Esophagus muscularis mucosa (tissue), 4 donors: Measurements from ENCODE around the gene NKX6-1. TPM values are rescaled to one million over a fixed set of nuclear protein-coding genes. Genes with fewer than 3 reads are reported as not detected.

ENCODE experiments used
- DNase-seq: peaks from one replicate; pipeline ENCODE4 v3.0.0-alpha.2; 2017; ENCODE audit errors: extremely low spot score
- H3K27ac ChIP-seq, 4 donors: fragments of 200-600 bp; sonication (generic); replicated peaks in 1 of 4; 1 replicate in 3 of 4; 2 replicates in 1 of 4; pipeline ENCODE4 v1.5.1; 2016 to 2019; ENCODE audit warnings: mild to moderate bottlenecking in 1 of 4
- H3K27me3 ChIP-seq, 4 donors: fragments of 200-600 bp; sonication (generic); one replicate each; pipeline versions ENCODE4 v1.5.1 to v1.6.0; 2016 to 2019
- H3K36me3 ChIP-seq, 4 donors: fragments of 200-600 bp; sonication (generic); one replicate each; pipeline ENCODE4 v1.5.1; 2016 to 2019
- H3K4me1 ChIP-seq, 4 donors: fragments of 200-600 bp; sonication (generic); one replicate each; pipeline ENCODE4 v1.5.1; 2016 to 2019
- H3K4me3 ChIP-seq, 4 donors: fragments of 200-600 bp; sonication (generic); 1 replicate in 2 of 4; 2 replicates in 2 of 4; pipeline ENCODE4 v1.5.1; 2016 to 2019; ENCODE audit warnings: mild to moderate bottlenecking in 4 of 4, moderate library complexity in 1 of 4
- H3K9me3 ChIP-seq, 4 donors: fragments of 200-600 bp; sonication (generic); 1 replicate in 3 of 4; 2 replicates in 1 of 4; pipeline ENCODE4 v1.5.1; 2016 to 2019
- CTCF ChIP-seq, 3 experiments: fragments of 200-600 bp in 2 of 3; fragments of 450-650 bp in 1 of 3; sonication (generic) in 2 of 3; IDR thresholded peaks; one replicate each; pipeline ENCODE4 v1.5.1; 2017 to 2019; ENCODE audit warnings: antibody characterized with exemption in 3 of 3, mild to moderate bottlenecking in 2 of 3, moderate library complexity in 1 of 3
- EP300 ChIP-seq: sonication (generic); formaldehyde crosslinking; IDR thresholded peaks from one replicate; pipeline ENCODE4 v1.6.1; 2017; ENCODE audit warnings: antibody characterized with exemption
- POLR2A ChIP-seq: fragments of 450-650 bp; IDR thresholded peaks from one replicate; pipeline ENCODE4 v1.6.1; 2017; ENCODE audit warnings: antibody characterized with exemption, moderate library complexity, mild to moderate bottlenecking, low read depth
- POLR2AphosphoS5 ChIP-seq, 2 donors: sonication (generic); formaldehyde crosslinking; IDR thresholded peaks; one replicate each; pipeline ENCODE4 v1.6.1; 2017; ENCODE audit warnings: antibody characterized with exemption in 2 of 2
- WGBS: methylation state at CpG from one replicate; pipeline ENCODE4 v1.1.5; 2018; 5-methylcytosine and 5-hydroxymethylcytosine counted together
- intact Hi-C: fragments of 100-400 bp; cut with DNase I; formaldehyde crosslinking; loops from one replicate; pipeline ENCODE4 v1.15.1; 2023
- total RNA-seq, 4 donors: library from RNA; depleted of rRNA; stranded (reverse); fragments of >200 nt; gene quantifications; one replicate each; pipeline versions ENCODE4 v1.1.0 to v1.2.1, GENCODE V29; 2016

The NKX6-1 gene
- total RNA-seq, 4 donors from 2014 or later = 48.2 to 115 (median 75.4) TPM

GRCh38 chr4:84497504-84498202 is 1.4 kb downstream of the NKX6-1 start:
- H3K27ac ChIP-seq = peak overlapping the region; percentile 92 to 98 (median 96)
- peaks cover 34 to 50% (median 43%) of the 10 kb centered on the region in 4 donors for H3K4me1 ChIP-seq
- no peak for TF ChIP-seq POLR2AphosphoS5 (IDR thresholded peaks at IDR 0.05)
- TF ChIP-seq POLR2A = no peak
- no peak for TF ChIP-seq CTCF (IDR thresholded peaks at IDR 0.05)
- TF ChIP-seq EP300 = no peak
- peaks cover 0 to 81% (median 7%) of the 10 kb centered on the region in 4 donors for H3K27me3 ChIP-seq
- peaks cover 0 to 34% (median 13%) of the 10 kb centered on the region in 4 donors for H3K36me3 ChIP-seq
- no peak for DNase-seq
- WGBS = 2% methylated on average over 23 of the region's 73 CpGs
- H3K9me3 ChIP-seq = no peaks in the 10 kb centered on the region
- intact Hi-C loops = no loop called here
- peak overlapping the region; percentile 81 to 92 (median 87) for H3K4me3 ChIP-seq

GRCh38 chr4:84496706-84497503 is 2.2 kb downstream of the NKX6-1 start:
- WGBS = 3% methylated on average over 13 of the region's 53 CpGs
- H3K27me3 ChIP-seq = peaks cover 0 to 78% (median 7%) of the 10 kb centered on the region in 4 donors
- intact Hi-C loops = no loop called here
- no peak for DNase-seq
- peak overlapping the region; percentile 81 to 92 (median 87) for H3K4me3 ChIP-seq
- H3K9me3 ChIP-seq = no peaks in the 10 kb centered on the region
- H3K36me3 ChIP-seq = peaks cover 0 to 36% (median 13%) of the 10 kb centered on the region in 4 donors
- peaks cover 34 to 57% (median 48%) of the 10 kb centered on the region in 4 donors for H3K4me1 ChIP-seq
- H3K27ac ChIP-seq = peak overlapping the region; percentile 92 to 98 (median 96)
- TF ChIP-seq POLR2AphosphoS5 (IDR thresholded peaks at IDR 0.05) = peak in 1 of 2 donors; percentile 42
- no peak for TF ChIP-seq POLR2A

GRCh38 chr4:84496331-84496705 is 2.8 kb downstream of the NKX6-1 start:
- H3K27me3 ChIP-seq = peaks cover 0 to 77% (median 7%) of the 10 kb centered on the region in 4 donors
- no peaks in the 10 kb centered on the region for H3K9me3 ChIP-seq
- peaks cover 34 to 59% (median 51%) of the 10 kb centered on the region in 4 donors for H3K4me1 ChIP-seq
- peak overlapping the region; percentile 92 to 98 (median 96) for H3K27ac ChIP-seq
- intact Hi-C loops = no loop called here
- H3K36me3 ChIP-seq = peaks cover 0 to 36% (median 13%) of the 10 kb centered on the region in 4 donors
- no peak for DNase-seq
- H3K4me3 ChIP-seq = peak overlapping the region; percentile 81 to 92 (median 87)
- TF ChIP-seq EP300 = no peak
- no peak for TF ChIP-seq POLR2A
- no peak for TF ChIP-seq POLR2AphosphoS5 (IDR thresholded peaks at IDR 0.05)
- TF ChIP-seq CTCF (IDR thresholded peaks at IDR 0.05) = no peak
- 15% methylated on average over 18 of the region's 24 CpGs for WGBS

- peaks cover 34 to 59% (median 54%) of the 10 kb centered on the region in 4 donors for H3K4me1 ChIP-seq
- peak overlapping the region; percentile 92 to 98 (median 96) for H3K27ac ChIP-seq
- DNase-seq = no peak
Measured at GRCh38 chr4:84495794-84496261, 3.3 kb downstream of the NKX6-1 start.

More at GRCh38 chr4:84495794-84496261, 3.3 kb downstream of the NKX6-1 start:
- intact Hi-C loops = no loop called here
- TF ChIP-seq EP300 (no peak), CTCF (IDR thresholded peaks at IDR 0.05) (no peak), POLR2A (no peak), POLR2AphosphoS5 (IDR thresholded peaks at IDR 0.05) (peak; percentile 5 to 48)
- H3K36me3 ChIP-seq = peaks cover 0 to 36% (median 13%) of the 10 kb centered on the region in 4 donors
- peak overlapping the region; percentile 81 to 92 (median 87) for H3K4me3 ChIP-seq
- H3K9me3 ChIP-seq = no peaks in the 10 kb centered on the region
- WGBS = 13% methylated on average over 23 of the region's 23 CpGs
- peaks cover 0 to 72% (median 7%) of the 10 kb centered on the region in 4 donors for H3K27me3 ChIP-seq
